Mucosa of descending colon (tissue), 3 donors: Measurements from ENCODE around the gene LAPTM5. TPM values are rescaled to one million over a fixed set of nuclear protein-coding genes. Genes with fewer than 3 reads are reported as not detected.
"Not testable (repeated sequence)": the region's sequence is repeated elsewhere in the genome, so short reads cannot be mapped to it uniquely, and the experiment has no call there.

Source experiments
- ATAC-seq: fragments of 200-7000 bp; cut with Tn5 transposase; one replicate; pipeline ENCODE4 v1.9.1; 2020; ENCODE audit warnings: mild to moderate bottlenecking, moderate library complexity
- DNase-seq, 3 donors: peaks; one replicate each; pipeline ENCODE4 v3.0.0-alpha.2; 2020
- H3K36me3 ChIP-seq: fragments of 200-600 bp; one replicate; pipeline ENCODE4 v1.8.0; 2021; ENCODE audit warnings: low read depth, mild to moderate bottlenecking
- H3K4me1 ChIP-seq: fragments of 200-600 bp; one replicate; pipeline ENCODE4 v1.8.0; 2021; ENCODE audit warnings: low read depth, mild to moderate bottlenecking
- H3K4me3 ChIP-seq: fragments of 200-600 bp; one replicate; pipeline ENCODE4 v1.8.0; 2021; ENCODE audit warnings: mild to moderate bottlenecking
- H3K9me3 ChIP-seq: fragments of 200-600 bp; one replicate; pipeline ENCODE4 v1.8.0; 2021; ENCODE audit warnings: mild to moderate bottlenecking
- CTCF ChIP-seq: fragments of 200-600 bp; IDR thresholded peaks from one replicate; pipeline ENCODE4 v1.8.0; 2022; ENCODE audit warnings: antibody characterized with exemption, mild to moderate bottlenecking
- intact Hi-C, 2 donors: fragments of 100-400 bp; cut with DNase I in 1 of 2; cut with micrococcal nuclease in 1 of 2; formaldehyde crosslinking; loops; one replicate each; pipeline versions ENCODE4 v1.11.0 to v1.11.1; 2022; cut with DNase I, micrococcal nuclease
- total RNA-seq, 3 donors: library from RNA; stranded (reverse); fragmentation: NEBNext Ultra II Directional in 2 of 3; extraction: Animal tissue kit (Norgen Biotek cat#: 25700) in 2 of 3; gene quantifications; one replicate each; pipeline versions ENCODE4 v1.2.1 to v1.2.4, GENCODE V29; 2021 to 2023
- donor health status: DM: no; HTN: no; CAD: no; lungs with moderate emphysema.
- donor health status: DM: no; HTN: no; CAD: no.
- donor health status: DM: no; HTN: yes; CAD: no.

Gene LAPTM5
- total RNA-seq, 3 donors from 2014 or later = 24.1 to 71.1 (median 48.1) TPM

- no peaks in the 10 kb centered on the region for H3K9me3 ChIP-seq
- no peaks in the 10 kb centered on the region for H3K4me1 ChIP-seq
- no peak for TF ChIP-seq CTCF
- no peak overlapping the region for H3K4me3 ChIP-seq
- ATAC-seq (no peak), DNase-seq (no peak)
- intact Hi-C loops = no loop called here
- H3K36me3 ChIP-seq = no peaks in the 10 kb centered on the region
Measured at GRCh38 chr1:30692948-30693301, 64.6 kb downstream of the LAPTM5 start.

- no peaks in the 10 kb centered on the region for H3K9me3 ChIP-seq
- ATAC-seq = no peak
- DNase-seq = no peak
- H3K4me1 ChIP-seq = no peaks in the 10 kb centered on the region
- intact Hi-C loops = no loop called here
- no peak for TF ChIP-seq CTCF
- no peak overlapping the region for H3K4me3 ChIP-seq
- no peaks in the 10 kb centered on the region for H3K36me3 ChIP-seq
Measured at GRCh38 chr1:30692201-30692947, 65.2 kb downstream of the LAPTM5 start.

GRCh38 chr1:30691480-30691879, 66.1 kb downstream of the LAPTM5 start:
- Histone ChIP-seq H3K4me1 (no peaks in the 10 kb centered on the region), H3K4me3 (no peak overlapping the region), H3K36me3 (no peaks in the 10 kb centered on the region), H3K9me3 (no peaks in the 10 kb centered on the region)
- no peak for TF ChIP-seq CTCF
- ATAC-seq (no peak), DNase-seq (no peak)
- intact Hi-C loops = no loop called here

- ATAC-seq = no peak
- no peak overlapping the region for H3K4me3 ChIP-seq
- H3K4me1 ChIP-seq = no peaks in the 10 kb centered on the region
- no peak for DNase-seq
- H3K9me3 ChIP-seq = no peaks in the 10 kb centered on the region
- H3K36me3 ChIP-seq = no peaks in the 10 kb centered on the region
- TF ChIP-seq CTCF = no peak
- intact Hi-C loops = no loop called here
Measured at GRCh38 chr1:30689901-30690645, 67.5 kb downstream of the LAPTM5 start.

- DNase-seq (no peak), ATAC-seq (no peak)
- no peaks in the 10 kb centered on the region for H3K4me1 ChIP-seq
- H3K36me3 ChIP-seq = no peaks in the 10 kb centered on the region
- intact Hi-C loops = no loop called here
- no peaks in the 10 kb centered on the region for H3K9me3 ChIP-seq
- no peak for TF ChIP-seq CTCF
- H3K4me3 ChIP-seq = no peak overlapping the region
Measured at GRCh38 chr1:30688920-30689794, 68.4 kb downstream of the LAPTM5 start.

GRCh38 chr1:30688516-30688915, 69.1 kb downstream of the LAPTM5 start:
- H3K4me1 ChIP-seq, intact Hi-C loops, H3K9me3 ChIP-seq, H3K4me3 ChIP-seq, DNase-seq, ATAC-seq, H3K36me3 ChIP-seq: not testable (repeated sequence)
